Naive thymus-derived CD4-positive, alpha-beta T cell (primary cell): ENCODE results near the gene DMAP1. TPM values are rescaled to one million over a fixed set of nuclear protein-coding genes. Genes with fewer than 3 reads are reported as not detected.

Experiments
- polyA plus RNA-seq, 2 donors: library from polyadenylated mRNA; unstranded; fragments of 300-500 nt; fragmentation: Illumina TruSeq; gene quantifications; one replicate each; pipeline ENCODE4 v1.2.3, GENCODE V29; 2021
- total RNA-seq, 6 experiments: library from RNA in 5 of 6; stranded (reverse) in 5 of 6; gene quantifications; 1 replicate in 5 of 6; 2 replicates in 1 of 6; pipeline ENCODE4 v1.2.3 and lab custom pipeline; 2021 to 2026

DMAP1 gene
- total and polyA plus RNA-seq, 7 experiments from 2014 or later: 42.3 to 96.2 (median 60.0) TPM

Other genes starting within 250 kb of the DMAP1 start
- 10 to 100 TPM; 21.3 to 40.1 (median 29.4) TPM for gene DPH2, start 243.5 kb upstream of the DMAP1 start, total RNA-seq
- gene DPH2, start 243.5 kb upstream of the DMAP1 start, polyA plus RNA-seq: 10 to 100 TPM; 29.4 to 40.9 TPM
- 100 to 1,000 TPM in 2 of 5 experiments, 10 to 100 TPM in 3; 47.3 to 152 (median 69.3) TPM for gene ATP6V0B, start 238.5 kb upstream of the DMAP1 start, total RNA-seq
- 100 to 1,000 TPM; 147 to 166 TPM for gene ATP6V0B, start 238.5 kb upstream of the DMAP1 start, polyA plus RNA-seq
- 10 to 100 TPM in 1 of 5 experiments, 1 to 10 TPM in 2, under 1 TPM in 2; 0.49 to 16.9 (median 1.6) TPM for gene B4GALT2, start 234.3 kb upstream of the DMAP1 start, total RNA-seq
- gene B4GALT2, start 234.3 kb upstream of the DMAP1 start, polyA plus RNA-seq: not detected
- gene CCDC24, start 221.9 kb upstream of the DMAP1 start, total RNA-seq: 1 to 10 TPM in 4 of 5 experiments, under 1 TPM in 1; 0.40 to 2.9 (median 1.6) TPM
- gene CCDC24, start 221.9 kb upstream of the DMAP1 start, polyA plus RNA-seq: under 1 TPM in 1 of 2 donors, not detected in 1; 0.41 TPM
- 1 to 10 TPM in 1 of 5 experiments, under 1 TPM in 3, not detected in 1; 0.37 to 5.0 (median 0.53) TPM for gene SLC6A9, start 182.0 kb upstream of the DMAP1 start, total RNA-seq
- gene SLC6A9, start 182.0 kb upstream of the DMAP1 start, polyA plus RNA-seq: under 1 TPM in 1 of 2 donors, not detected in 1; 0.26 TPM
- not detected for gene KLF17, start 94.7 kb upstream of the DMAP1 start, total RNA-seq
- not detected for gene KLF17, start 94.7 kb upstream of the DMAP1 start, polyA plus RNA-seq
- gene KLF18, start 71.8 kb upstream of the DMAP1 start, total RNA-seq: not detected
- not detected for gene KLF18, start 71.8 kb upstream of the DMAP1 start, polyA plus RNA-seq
- 10 to 100 TPM; 28.7 to 37.7 (median 36.2) TPM for gene ERI3, start 141.8 kb downstream of the DMAP1 start, total RNA-seq
- 10 to 100 TPM; 33.6 to 40.4 TPM for gene ERI3, start 141.8 kb downstream of the DMAP1 start, polyA plus RNA-seq
- gene RNF220, start 191.8 kb downstream of the DMAP1 start, total RNA-seq: 100 to 1,000 TPM in 2 of 5 experiments, 10 to 100 TPM in 3; 84.0 to 127 (median 95.9) TPM
- 100 to 1,000 TPM in 1 of 2 donors, 10 to 100 TPM in 1; 83.1 to 125 TPM for gene RNF220, start 191.8 kb downstream of the DMAP1 start, polyA plus RNA-seq